HepG2 (cell line): ENCODE data around the gene ZBTB17. TPM values are rescaled to one million over a fixed set of nuclear protein-coding genes. Genes with fewer than 3 reads are reported as not detected.

Source experiments
- CENPBD1 ChIP-seq: sonication (generic); formaldehyde crosslinking; IDR thresholded peaks from 2 replicates; pipeline ENCODE4 v1.8.0; 2022; ENCODE audit warnings: missing genetic modification reagents, low read depth, mild to moderate bottlenecking, borderline replicate concordance
- CREB3 ChIP-seq: sonication (generic); formaldehyde crosslinking; IDR thresholded peaks from 2 replicates; pipeline ENCODE4 v1.5.0; 2020; ENCODE audit warnings: missing genetic modification reagents
- EHMT2 ChIP-seq: fragments of 200-600 bp; sonication (generic); IDR thresholded peaks from 2 replicates; pipeline ENCODE4 v1.7.0; 2017; ENCODE audit warnings: antibody characterized with exemption, low read depth, low read length, borderline replicate concordance
- HOXA5 ChIP-seq: sonication (generic); formaldehyde crosslinking; IDR thresholded peaks from 2 replicates; pipeline ENCODE4 v1.4.0; 2020; ENCODE audit warnings: missing genetic modification reagents
- RXRB ChIP-seq: IDR thresholded peaks from 2 replicates; pipeline ENCODE4 v1.6.1; 2016; ENCODE audit warnings: borderline replicate concordance, missing genetic modification reagents, missing compliant biosample characterization
- SP5 ChIP-seq: IDR thresholded peaks from 2 replicates; pipeline ENCODE4 v1.6.1; 2016; ENCODE audit warnings: low read depth, borderline replicate concordance
- ZBTB2 ChIP-seq: sonication (generic); formaldehyde crosslinking; IDR thresholded peaks from 2 replicates; pipeline ENCODE4 v1.8.0; 2022; ENCODE audit warnings: low read depth, missing genetic modification reagents
- ZC3H13 ChIP-seq: sonication (generic); formaldehyde crosslinking; IDR thresholded peaks from 2 replicates; pipeline ENCODE4 v1.8.1; 2023; ENCODE audit warnings: mild to moderate bottlenecking, missing genetic modification reagents, moderate library complexity
- ZFYVE20 ChIP-seq: sonication (generic); formaldehyde crosslinking; IDR thresholded peaks from 2 replicates; pipeline ENCODE4 v1.8.0; 2023; ENCODE audit warnings: low read depth, mild to moderate bottlenecking, moderate library complexity, missing genetic modification reagents, borderline replicate concordance
- ZNF407 ChIP-seq: sonication (generic); formaldehyde crosslinking; IDR thresholded peaks from one replicate; pipeline ENCODE4 v1.5.1; 2020; ENCODE audit warnings: mild to moderate bottlenecking, missing genetic modification reagents; ENCODE audit errors: not compliant biosample characterization
- ZNF672 ChIP-seq: sonication (generic); formaldehyde crosslinking; IDR thresholded peaks from 2 replicates; pipeline ENCODE4 v1.8.1; 2022; ENCODE audit warnings: missing genetic modification reagents
- ZSCAN20 ChIP-seq: sonication (generic); formaldehyde crosslinking; IDR thresholded peaks from 2 replicates; pipeline ENCODE4 v1.4.0; 2020; ENCODE audit warnings: missing genetic modification reagents, mild to moderate bottlenecking, borderline replicate concordance
- polyA plus RNA-seq, 8 experiments: library from polyadenylated mRNA; depleted of rRNA in 3 of 8; stranded (reverse) in 7 of 8; unstranded in 1 of 8; fragments of >200 nt; fragmentation: Illumina TruSeq in 4 of 8; extraction: Trizol in 4 of 8; gene quantifications; 2 replicates each; pipeline versions ENCODE4 v1.2.1 to v1.2.3, GENCODE V29; 2011 to 2016; ENCODE audit warnings: low read depth in 4 of 8, missing spikeins in 1 of 8, mixed read lengths in 1 of 8; ENCODE audit not compliant: insufficient read depth in 1 of 8
- total RNA-seq, 5 experiments: library from RNA; depleted of rRNA; stranded (reverse); fragments of >200 nt; fragmentation: Illumina TruSeq; extraction: Trizol; gene quantifications; 2 replicates each; pipeline ENCODE4 v1.2.3, GENCODE V29; 2016; ENCODE audit warnings: low read depth in 1 of 5
- TF ChIP-seq, protein P1 (sequence below): sonication (generic); formaldehyde crosslinking; IDR thresholded peaks from 2 replicates; pipeline ENCODE4 v1.9.0; 2022; ENCODE audit warnings: missing genetic modification reagents, mild to moderate bottlenecking, borderline replicate concordance
- TF ChIP-seq, protein P2 (sequence below): IDR thresholded peaks from 2 replicates; pipeline ENCODE4 v1.6.1; 2016; ENCODE audit warnings: low read depth, borderline replicate concordance

The ZBTB17 gene
- total and polyA plus RNA-seq, 2 of the 13 experiments (the other 11 are each of a cell fraction or from before 2014, with no cell fraction given): 16.7 to 17.0 TPM

DNA sequence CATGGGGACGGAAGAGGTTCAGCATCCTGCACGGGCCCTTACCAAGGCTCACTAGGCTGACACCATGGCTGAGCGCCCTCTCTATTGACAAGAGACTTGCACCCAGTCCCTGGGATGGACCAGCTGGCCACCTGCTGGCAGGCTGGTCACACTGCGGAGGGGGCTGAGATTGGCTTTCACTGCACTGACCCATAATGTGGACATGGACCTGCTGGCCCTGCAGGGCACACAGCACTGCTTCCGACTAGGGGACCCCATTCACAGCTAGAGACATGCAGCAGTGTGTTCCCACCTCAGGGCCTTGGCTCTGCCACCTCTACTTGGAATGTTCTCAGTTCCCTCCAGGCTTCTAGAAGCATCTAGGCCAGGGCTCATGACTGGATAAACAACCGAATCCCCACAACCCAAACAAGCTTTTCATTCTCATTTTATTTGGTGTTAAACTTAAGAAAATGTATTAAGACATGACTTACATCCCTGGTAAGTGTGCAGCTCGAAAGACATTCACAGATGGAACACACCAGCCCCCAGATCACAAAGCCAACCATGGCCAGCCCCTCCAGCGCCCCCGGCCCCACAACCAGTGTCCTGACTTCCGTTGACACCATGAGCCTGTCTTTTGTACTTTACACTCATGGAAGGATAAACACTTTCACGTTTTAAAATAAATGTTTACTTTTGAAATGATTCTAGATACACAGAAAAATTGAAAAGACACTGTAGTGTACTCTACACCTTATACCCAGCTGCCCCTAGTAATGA is 18.9 kb upstream of the ZBTB17 start (continued):
- no peak for TF ChIP-seq CENPBD1
- no peak for TF ChIP-seq ZNF672 (CRISPR knock-in tag)
- no peak; the same call in 1 of the 2 replicates for TF ChIP-seq HOXA5
- TF ChIP-seq RXRB: no peak
- no peak for TF ChIP-seq ZFYVE20
- no peak for TF ChIP-seq SP5
- TF ChIP-seq ZBTB2 (CRISPR knock-in tag): no peak
- no peak for TF ChIP-seq ZNF407 (CRISPR knock-in tag)
- no peak for TF ChIP-seq ZSCAN20 (CRISPR knock-in tag)
- TF ChIP-seq CREB3 (CRISPR knock-in tag): no peak
- TF ChIP-seq, protein P1, sequence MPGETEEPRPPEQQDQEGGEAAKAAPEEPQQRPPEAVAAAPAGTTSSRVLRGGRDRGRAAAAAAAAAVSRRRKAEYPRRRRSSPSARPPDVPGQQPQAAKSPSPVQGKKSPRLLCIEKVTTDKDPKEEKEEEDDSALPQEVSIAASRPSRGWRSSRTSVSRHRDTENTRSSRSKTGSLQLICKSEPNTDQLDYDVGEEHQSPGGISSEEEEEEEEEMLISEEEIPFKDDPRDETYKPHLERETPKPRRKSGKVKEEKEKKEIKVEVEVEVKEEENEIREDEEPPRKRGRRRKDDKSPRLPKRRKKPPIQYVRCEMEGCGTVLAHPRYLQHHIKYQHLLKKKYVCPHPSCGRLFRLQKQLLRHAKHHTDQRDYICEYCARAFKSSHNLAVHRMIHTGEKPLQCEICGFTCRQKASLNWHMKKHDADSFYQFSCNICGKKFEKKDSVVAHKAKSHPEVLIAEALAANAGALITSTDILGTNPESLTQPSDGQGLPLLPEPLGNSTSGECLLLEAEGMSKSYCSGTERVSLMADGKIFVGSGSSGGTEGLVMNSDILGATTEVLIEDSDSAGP (CRISPR knock-in tag): peak; percentile 45
- TF ChIP-seq ZC3H13: no peak
- TF ChIP-seq, protein P2, sequence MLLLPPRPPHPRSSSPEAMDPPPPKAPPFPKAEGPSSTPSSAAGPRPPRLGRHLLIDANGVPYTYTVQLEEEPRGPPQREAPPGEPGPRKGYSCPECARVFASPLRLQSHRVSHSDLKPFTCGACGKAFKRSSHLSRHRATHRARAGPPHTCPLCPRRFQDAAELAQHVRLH (CRISPR knock-in tag): peak; percentile 36; the same call in 1 of the 2 replicates
- no peak for TF ChIP-seq EHMT2
